NB4 (cell line): ENCODE measurements around the gene PCDHA1.
"Not testable (repeated sequence)": the region's sequence is repeated elsewhere in the genome, so short reads cannot be mapped to it uniquely, and the experiment has no call there.

Source experiments
- DNase-seq: peaks from one replicate; pipeline ENCODE4 v3.0.0; 2010; ENCODE audit warnings: low read depth
- H3K4me3 ChIP-seq: one replicate; pipeline ENCODE4 v1.5.1; 2011; ENCODE audit warnings: mild to moderate bottlenecking, low read depth, low read length, moderate library complexity
- MYC ChIP-seq: IDR thresholded peaks from 2 replicates; pipeline ENCODE4 v1.6.1; 2011; ENCODE audit warnings: low read depth, low read length
- POLR2A ChIP-seq: IDR thresholded peaks from 2 replicates; pipeline ENCODE4 v1.6.1; 2011; ENCODE audit warnings: mild to moderate bottlenecking; ENCODE audit not compliant: insufficient read length; ENCODE audit errors: extremely low read depth
- TF ChIP-seq, protein P1 (sequence below): IDR thresholded peaks from 2 replicates; pipeline ENCODE4 v1.6.1; 2011; ENCODE audit warnings: low read depth, low read length
- TF ChIP-seq, protein P2 (sequence below): IDR thresholded peaks from one replicate; pipeline ENCODE4 v1.5.1; 2012; ENCODE audit warnings: low read depth, low read length

Gene PCDHA1

DNA sequence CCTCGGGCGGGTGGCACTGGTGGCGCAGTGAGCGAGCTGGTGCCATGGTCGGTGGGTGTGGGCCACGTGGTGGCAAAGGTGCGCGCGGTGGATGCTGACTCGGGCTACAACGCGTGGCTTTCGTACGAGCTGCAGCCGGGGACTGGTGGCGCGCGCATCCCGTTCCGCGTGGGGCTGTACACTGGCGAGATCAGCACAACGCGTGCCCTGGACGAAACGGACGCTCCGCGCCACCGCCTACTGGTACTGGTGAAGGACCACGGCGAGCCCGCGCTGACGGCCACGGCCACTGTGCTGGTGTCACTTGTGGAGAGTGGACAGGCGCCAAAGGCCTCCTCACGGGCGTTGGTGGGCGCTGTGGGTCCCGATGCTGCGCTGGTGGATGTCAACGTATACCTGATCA is 22.9 kb downstream of the PCDHA1 start:
- TF ChIP-seq, protein P1, sequence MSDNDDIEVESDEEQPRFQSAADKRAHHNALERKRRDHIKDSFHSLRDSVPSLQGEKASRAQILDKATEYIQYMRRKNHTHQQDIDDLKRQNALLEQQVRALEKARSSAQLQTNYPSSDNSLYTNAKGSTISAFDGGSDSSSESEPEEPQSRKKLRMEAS: no peak
- no peak for TF ChIP-seq MYC
- no peak for TF ChIP-seq POLR2A
- TF ChIP-seq, protein P2, sequence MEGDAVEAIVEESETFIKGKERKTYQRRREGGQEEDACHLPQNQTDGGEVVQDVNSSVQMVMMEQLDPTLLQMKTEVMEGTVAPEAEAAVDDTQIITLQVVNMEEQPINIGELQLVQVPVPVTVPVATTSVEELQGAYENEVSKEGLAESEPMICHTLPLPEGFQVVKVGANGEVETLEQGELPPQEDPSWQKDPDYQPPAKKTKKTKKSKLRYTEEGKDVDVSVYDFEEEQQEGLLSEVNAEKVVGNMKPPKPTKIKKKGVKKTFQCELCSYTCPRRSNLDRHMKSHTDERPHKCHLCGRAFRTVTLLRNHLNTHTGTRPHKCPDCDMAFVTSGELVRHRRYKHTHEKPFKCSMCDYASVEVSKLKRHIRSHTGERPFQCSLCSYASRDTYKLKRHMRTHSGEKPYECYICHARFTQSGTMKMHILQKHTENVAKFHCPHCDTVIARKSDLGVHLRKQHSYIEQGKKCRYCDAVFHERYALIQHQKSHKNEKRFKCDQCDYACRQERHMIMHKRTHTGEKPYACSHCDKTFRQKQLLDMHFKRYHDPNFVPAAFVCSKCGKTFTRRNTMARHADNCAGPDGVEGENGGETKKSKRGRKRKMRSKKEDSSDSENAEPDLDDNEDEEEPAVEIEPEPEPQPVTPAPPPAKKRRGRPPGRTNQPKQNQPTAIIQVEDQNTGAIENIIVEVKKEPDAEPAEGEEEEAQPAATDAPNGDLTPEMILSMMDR: no peak
- no peak for DNase-seq
- no peak overlapping the region for H3K4me3 ChIP-seq

DNA sequence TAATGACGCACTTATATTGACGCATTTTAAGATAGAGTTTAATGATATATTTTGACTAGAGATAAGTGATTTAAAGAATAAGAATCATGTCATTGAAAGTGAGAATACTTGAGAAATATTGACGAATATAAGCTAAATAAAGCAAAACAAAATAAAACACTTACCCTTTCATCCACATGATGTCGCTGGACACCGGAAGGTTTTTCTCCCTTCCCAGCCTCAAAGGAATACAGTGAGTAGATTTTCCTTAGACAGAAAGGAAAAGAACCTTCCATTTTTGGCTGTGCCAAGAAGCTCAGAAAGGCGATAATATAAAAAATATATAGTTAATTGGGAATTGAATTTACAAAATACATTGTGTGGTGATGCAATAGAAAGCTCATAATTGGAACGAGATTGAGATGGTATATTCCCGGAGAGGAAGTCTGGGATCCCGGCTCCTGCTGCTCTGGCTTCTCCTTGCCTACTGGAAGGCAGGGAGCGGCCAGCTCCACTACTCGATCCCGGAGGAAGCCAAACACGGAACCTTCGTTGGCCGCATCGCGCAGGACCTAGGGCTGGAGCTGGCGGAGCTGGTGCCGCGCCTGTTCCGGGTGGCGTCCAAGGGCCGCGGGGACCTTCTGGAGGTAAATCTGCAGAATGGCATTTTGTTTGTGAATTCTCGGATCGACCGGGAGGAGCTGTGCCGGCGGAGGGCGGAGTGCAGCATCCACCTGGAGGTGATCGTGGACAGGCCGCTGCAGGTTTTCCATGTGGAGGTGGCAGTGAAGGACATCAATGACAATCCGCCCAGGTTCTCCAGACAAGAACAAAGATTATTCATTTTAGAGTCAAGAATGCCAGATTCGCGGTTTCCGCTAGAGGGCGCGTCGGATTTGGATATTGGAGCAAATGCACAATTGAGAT is 35.7 kb downstream of the PCDHA1 start, which contains the start of gene PCDHA5:
Gene PCDHA5 (plus strand): TSS at position 239 of the 906 bp plus-strand sequence.
- peak; percentile 28 for DNase-seq
- TF ChIP-seq, protein P2: peak; percentile 23
- no peak for TF ChIP-seq POLR2A
- H3K4me3 ChIP-seq: no peak within 1 kb of the TSS

DNA sequence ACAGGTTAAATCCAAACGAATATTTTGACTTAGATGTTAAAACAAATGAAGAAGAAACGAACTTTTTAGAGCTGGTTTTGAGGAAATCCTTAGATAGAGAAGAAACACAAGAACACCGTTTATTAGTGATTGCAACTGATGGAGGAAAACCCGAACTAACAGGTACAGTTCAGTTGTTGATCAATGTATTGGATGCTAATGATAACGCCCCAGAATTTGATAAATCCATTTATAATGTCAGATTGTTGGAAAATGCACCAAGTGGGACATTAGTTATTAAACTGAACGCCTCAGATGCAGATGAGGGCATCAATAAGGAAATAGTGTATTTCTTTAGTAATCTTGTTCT is 36.3 kb downstream of the PCDHA1 start:
- no peak for TF ChIP-seq POLR2A
- TF ChIP-seq, protein P2: no peak
- TF ChIP-seq, protein P1: no peak
- no peak for TF ChIP-seq MYC
- no peak for DNase-seq
- no peak overlapping the region for H3K4me3 ChIP-seq

DNA sequence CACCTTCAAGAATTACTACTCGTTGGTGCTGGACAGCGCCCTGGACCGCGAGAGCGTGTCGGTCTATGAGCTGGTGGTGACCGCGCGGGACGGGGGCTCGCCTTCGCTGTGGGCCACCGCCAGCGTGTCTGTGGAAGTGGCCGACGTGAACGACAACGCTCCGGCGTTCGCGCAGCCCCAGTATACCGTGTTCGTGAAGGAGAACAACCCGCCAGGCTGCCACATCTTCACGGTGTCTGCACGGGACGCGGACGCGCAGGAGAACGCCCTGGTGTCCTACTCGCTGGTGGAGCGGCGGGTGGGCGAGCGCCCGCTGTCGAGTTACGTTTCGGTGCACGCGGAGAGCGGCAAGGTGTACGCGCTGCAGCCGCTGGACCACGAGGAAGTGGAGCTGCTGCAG is 37.0 kb downstream of the PCDHA1 start:
- H3K4me3 ChIP-seq, DNase-seq: not testable (repeated sequence)

DNA sequence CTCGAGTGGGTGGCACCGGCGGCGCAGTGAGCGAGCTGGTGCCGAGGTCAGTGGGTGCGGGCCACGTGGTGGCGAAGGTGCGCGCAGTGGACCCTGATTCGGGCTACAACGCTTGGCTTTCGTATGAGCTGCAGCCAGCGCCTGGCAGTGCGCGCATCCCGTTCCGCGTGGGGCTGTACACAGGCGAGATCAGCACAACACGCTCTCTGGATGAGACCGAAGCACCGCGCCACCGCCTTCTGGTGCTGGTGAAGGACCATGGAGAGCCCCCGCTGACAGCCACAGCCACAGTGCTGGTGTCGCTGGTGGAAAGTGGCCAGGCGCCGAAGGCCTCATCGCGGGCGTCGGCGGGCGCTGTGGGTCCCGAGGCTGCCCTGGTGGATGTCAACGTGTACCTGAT is 37.5 kb downstream of the PCDHA1 start:
- no peak overlapping the region for H3K4me3 ChIP-seq
- DNase-seq: no peak
- TF ChIP-seq MYC: no peak
- TF ChIP-seq, protein P1: no peak
- TF ChIP-seq, protein P2: no peak
- no peak for TF ChIP-seq POLR2A

DNA sequence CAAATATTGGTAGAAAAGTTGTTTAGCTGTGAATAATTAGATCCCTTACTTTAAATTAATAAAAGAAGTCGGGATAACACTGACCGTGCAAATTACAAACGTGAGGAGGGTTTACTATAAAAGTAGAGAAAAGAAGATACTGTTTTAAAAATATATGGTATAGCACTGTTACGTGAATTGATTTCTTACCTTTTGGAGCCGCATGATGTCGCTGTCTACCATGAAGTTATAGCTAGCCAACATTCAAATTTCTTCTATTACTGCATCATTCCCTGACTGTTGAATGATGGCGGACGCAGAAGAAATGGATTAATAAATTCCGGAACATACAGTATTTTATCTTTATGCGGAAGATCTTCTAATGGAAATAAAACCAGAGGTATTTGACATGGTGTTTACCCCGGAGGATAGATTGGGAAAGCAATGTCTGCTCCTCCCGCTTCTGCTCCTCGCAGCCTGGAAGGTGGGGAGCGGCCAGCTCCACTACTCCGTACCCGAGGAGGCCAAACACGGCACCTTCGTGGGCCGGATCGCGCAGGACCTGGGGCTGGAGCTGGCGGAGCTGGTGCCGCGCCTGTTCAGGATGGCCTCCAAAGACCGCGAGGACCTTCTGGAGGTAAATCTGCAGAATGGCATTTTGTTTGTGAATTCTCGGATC is 41.9 kb downstream of the PCDHA1 start, which contains the start of gene PCDHA6:
Gene PCDHA6 (plus strand): TSS at position 257 of the 658 bp plus-strand sequence. CDS start 132 bp downstream, at position 389.
- no peak for DNase-seq
- TF ChIP-seq MYC: no peak
- TF ChIP-seq, protein P2: no peak
- TF ChIP-seq, protein P1: no peak
- TF ChIP-seq POLR2A: no peak
- H3K4me3 ChIP-seq: no peak within 1 kb of the TSS
